Prostate gland (tissue), 2 donors: Measurements from ENCODE around the gene RUNX2.
A peak's percentile ranks its signal among the peaks of the same experiment; 100 is the strongest.

Experiments
- POLR2A ChIP-seq: fragments of 450-650 bp; IDR thresholded peaks from one replicate; pipeline ENCODE4 v1.6.1; 2016; ENCODE audit warnings: antibody characterized with exemption, mild to moderate bottlenecking
- POLR2AphosphoS5 ChIP-seq: sonication (generic); formaldehyde crosslinking; IDR thresholded peaks from one replicate; pipeline ENCODE4 v1.6.1; 2017; ENCODE audit warnings: antibody characterized with exemption
- TF ChIP-seq, protein P1 (sequence below), 4 experiments: fragments of 200-600 bp in 2 of 4; fragments of 450-650 bp in 2 of 4; sonication (generic) in 2 of 4; IDR thresholded peaks; 1 replicate in 3 of 4; 2 replicates in 1 of 4; pipeline ENCODE4 v1.5.1; 2016 to 2019; ENCODE audit warnings: antibody characterized with exemption in 4 of 4, mild to moderate bottlenecking in 2 of 4, moderate library complexity in 2 of 4

DNA sequence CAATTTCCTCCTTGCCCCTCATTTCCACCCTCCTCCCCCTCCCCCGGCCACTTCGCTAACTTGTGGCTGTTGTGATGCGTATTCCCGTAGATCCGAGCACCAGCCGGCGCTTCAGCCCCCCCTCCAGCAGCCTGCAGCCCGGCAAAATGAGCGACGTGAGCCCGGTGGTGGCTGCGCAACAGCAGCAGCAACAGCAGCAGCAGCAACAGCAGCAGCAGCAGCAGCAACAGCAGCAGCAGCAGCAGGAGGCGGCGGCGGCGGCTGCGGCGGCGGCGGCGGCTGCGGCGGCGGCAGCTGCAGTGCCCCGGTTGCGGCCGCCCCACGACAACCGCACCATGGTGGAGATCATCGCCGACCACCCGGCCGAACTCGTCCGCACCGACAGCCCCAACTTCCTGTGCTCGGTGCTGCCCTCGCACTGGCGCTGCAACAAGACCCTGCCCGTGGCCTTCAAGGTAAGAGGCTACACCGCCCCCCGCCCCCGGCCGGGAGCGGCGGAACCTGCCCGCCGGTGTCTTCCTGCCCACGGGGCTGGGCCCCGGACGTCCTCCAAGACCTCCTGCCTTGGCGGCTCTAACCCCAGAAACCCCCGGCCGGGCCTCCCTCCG is 94.5 kb downstream of the RUNX2 start:
- TF ChIP-seq, protein P1, sequence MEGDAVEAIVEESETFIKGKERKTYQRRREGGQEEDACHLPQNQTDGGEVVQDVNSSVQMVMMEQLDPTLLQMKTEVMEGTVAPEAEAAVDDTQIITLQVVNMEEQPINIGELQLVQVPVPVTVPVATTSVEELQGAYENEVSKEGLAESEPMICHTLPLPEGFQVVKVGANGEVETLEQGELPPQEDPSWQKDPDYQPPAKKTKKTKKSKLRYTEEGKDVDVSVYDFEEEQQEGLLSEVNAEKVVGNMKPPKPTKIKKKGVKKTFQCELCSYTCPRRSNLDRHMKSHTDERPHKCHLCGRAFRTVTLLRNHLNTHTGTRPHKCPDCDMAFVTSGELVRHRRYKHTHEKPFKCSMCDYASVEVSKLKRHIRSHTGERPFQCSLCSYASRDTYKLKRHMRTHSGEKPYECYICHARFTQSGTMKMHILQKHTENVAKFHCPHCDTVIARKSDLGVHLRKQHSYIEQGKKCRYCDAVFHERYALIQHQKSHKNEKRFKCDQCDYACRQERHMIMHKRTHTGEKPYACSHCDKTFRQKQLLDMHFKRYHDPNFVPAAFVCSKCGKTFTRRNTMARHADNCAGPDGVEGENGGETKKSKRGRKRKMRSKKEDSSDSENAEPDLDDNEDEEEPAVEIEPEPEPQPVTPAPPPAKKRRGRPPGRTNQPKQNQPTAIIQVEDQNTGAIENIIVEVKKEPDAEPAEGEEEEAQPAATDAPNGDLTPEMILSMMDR (IDR thresholded peaks at IDR 0.05) = peak in 2 of 4 experiments; percentile 12 to 15
- TF ChIP-seq POLR2A = no peak
- no peak for TF ChIP-seq POLR2AphosphoS5
